Ramos (cell line): ENCODE results near the gene SAP30BP.

ENCODE experiments used
- in situ Hi-C: fragments of 300-500 bp; cut with MboI; formaldehyde crosslinking; loops from one replicate; pipeline ENCODE4 v1.14.3; 2022; ENCODE audit warnings: low sequenced_read_pairs; ENCODE audit not compliant: unreplicated experiment

SAP30BP gene

GRCh38 chr17:75645889-75646637, 21.1 kb upstream of the SAP30BP start:
- in situ Hi-C loops, result no loop called here

GRCh38 chr17:75646638-75646992, 20.5 kb upstream of the SAP30BP start:
- in situ Hi-C loops, result no loop called here

DNA sequence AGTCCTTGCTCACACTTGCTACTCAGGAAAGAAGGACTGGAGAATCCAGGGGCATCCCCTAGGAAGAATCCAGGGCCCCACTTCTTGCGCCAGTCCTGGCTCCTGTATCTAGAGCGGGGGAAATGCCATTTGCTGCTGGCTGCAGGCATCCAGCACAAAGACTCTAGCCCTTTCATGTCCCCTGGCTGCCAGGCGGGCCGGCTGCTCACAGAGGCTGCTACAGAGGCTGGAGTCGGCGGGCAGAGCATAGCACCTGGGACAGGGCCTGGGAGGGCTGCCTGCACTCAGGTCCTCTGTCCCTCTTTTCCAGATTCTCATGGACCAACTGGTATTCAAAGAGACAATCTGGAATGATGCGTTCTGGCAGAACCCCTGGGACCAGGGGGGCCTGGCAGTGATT, 20.1 kb upstream of the SAP30BP start:
- in situ Hi-C loops, result no loop called here

DNA sequence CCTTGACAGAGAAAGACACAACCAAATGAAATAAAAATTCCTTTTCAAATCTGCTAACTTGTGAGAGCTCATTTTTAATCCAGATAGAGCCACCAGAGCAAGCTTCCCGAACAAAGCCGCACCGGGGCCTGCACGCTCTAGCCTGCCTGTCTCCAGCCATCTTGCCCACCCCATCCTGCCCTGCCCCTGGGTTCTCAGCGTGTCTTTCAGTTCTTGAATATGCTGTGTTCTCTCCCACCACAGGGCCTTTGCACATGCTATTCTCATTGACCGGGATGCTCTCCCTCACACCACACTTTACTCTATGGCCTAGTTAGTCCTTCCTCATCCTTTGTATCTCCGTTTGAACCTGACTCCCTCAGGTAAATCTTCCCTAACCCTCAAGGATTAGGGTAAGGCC, 19.2 kb upstream of the SAP30BP start:
- in situ Hi-C loops, result no loop called here

DNA sequence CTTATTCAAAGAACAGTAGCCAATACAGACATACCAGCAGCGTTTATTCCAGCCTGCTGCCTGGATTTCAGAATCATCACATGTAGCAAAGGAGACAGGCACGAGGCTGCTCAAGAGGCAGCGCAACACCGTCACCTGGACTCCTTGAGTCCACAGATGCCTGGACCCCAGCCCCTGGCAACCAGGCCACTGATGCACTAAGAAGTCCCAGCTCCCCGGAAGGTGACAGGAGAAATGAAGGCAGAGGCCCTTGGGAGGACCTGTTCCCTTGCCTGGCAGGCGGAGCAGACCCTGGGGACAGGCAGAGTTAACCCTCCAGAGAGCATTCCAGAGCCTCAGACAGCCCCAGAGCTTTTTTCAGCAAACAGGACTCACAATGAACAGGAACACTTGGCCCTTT, 17.5 kb upstream of the SAP30BP start:
- in situ Hi-C loops, result no loop called here

DNA sequence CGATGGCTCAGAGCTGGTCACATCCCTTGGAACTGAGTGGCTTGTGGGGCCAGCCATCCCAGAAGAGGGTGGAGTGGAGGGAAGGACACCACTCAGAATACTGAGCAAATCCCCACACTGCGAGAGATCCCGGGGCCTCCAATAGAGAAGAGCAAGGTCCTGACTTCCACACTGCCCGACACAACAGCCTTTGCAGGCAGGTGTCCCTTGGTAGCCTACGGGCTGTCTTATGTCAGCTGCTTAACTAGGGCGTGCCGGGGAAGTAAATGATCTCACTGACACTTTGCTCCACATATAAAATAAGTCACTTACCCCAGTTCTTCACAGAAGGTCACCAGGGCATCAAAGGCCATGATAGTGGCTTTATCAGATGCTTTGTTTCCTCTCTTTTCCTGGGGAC, 16.3 kb upstream of the SAP30BP start:
- in situ Hi-C loops, result no loop called here

DNA sequence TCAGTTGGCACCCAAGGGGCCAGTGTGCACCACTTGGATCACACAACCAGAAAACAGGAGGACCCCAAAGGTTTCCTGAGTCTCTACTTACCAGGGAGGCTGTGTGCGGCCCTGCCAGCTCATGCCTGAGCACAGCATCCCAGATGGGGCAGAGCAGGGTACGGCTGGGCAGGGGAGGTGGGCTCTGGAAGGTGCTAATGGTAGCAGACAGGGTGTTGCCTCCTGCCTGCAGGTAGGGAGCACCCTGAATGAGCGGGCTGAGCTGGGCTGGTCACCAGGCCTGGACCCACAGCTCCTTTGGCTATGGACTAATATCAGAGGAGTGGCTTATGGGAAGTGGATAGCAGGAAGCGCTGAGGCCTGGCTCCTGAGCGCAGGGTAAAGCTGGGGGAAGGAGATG, 14.8 kb upstream of the SAP30BP start:
- in situ Hi-C loops, result no loop called here

DNA sequence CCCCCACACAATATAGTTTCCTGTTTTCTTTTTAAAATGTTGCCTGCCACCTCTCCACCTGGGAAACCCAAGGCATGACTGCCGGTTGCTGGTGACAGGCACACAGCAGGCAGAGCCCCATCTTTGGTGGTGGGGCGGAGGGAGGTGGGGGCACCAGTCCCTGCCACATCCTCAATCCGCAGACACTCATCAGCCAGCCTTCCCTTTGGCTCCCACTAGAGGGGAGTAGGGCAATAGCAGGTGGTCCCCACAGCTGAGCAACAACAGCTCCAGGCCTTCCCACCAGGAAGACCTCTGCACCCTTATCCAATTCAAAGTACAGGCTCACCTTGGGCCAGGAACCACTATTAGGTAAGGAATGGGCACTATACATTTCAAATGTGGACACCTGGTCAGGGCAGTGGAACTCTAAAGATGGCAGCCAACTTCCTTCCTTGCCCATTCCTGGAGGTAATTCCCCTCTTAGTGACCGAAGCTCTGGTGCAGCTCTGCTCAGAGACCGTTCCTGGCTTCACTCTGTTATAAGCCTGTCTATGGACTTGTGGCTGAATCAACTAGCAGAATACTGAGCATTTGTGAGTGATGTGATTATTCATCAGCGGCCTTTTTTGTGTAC, 14.1 kb upstream of the SAP30BP start:
- in situ Hi-C loops, result no loop called here

DNA sequence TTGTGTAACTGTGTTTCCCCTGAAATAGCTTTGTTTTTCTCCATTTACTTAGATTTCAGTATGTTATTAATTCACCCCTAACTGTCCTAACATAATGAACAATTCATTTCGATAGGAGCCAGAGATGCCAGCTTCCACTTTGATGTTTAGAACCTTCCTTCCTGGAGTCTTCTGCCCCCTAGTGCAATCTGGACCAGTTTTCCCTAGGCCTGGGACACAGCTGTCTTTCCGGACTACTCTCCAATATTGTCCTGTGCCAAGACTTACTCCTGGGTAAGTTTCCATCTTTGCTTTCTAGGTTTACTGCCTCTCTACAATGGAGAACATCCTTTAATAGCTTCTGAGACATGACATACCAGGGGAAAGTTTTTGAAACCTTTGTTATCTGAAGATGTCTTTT, 13.0 kb upstream of the SAP30BP start:
- in situ Hi-C loops, result no loop called here

GRCh38 chr17:75658237-75658636, 8.9 kb upstream of the SAP30BP start:
- in situ Hi-C loops, result no loop called here

DNA sequence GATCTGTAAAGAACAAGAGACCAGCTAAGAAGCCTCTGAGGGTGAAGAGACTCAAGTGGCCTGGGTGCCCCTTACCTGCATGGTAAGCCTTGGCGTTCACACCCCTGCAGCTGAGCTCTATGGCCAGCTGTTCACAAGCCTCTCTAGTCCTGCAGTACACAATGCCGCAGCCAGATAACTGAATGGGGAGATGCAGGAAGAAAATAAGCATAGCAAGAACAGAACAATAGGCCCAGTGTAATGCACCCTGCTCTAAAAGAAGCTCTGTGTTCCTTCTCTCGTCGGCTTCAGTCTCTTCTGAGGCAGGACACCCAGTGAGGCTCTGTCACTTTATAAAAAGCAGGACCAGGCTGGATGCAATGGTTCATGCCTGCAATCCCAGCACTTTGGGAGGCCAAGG, 5.6 kb upstream of the SAP30BP start:
- in situ Hi-C loops, result no loop called here

GRCh38 chr17:75662511-75662910, 4.6 kb upstream of the SAP30BP start:
- in situ Hi-C loops, result no loop called here

DNA sequence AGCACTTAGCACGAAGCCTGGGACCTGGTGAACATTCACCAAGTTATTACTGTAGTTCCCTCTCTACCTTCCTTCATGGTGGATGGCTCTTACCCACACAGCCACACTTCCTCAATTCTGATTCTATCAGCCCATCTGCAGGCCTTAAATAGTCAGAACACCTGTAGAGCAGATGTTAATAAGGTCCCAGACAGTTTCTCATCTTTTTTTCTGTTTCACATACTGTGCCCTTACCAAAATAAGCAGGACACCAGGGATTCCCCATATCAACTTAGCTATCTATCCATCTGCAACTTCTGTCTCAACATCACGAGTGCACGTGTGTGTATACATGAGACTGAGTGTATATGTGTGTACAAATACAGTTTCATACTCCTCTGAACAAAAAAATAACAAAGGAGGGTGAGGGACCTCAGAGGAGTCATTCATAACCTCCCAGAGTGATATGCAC, 3.0 kb upstream of the SAP30BP start:
- in situ Hi-C loops, result no loop called here

GRCh38 chr17:75665981-75666380, 1.2 kb upstream of the SAP30BP start:
- in situ Hi-C loops, result no loop called here

- in situ Hi-C loops, result no loop called here
These were observed 687 bp downstream of the SAP30BP start for GRCh38 chr17:75667825-75668224.

DNA sequence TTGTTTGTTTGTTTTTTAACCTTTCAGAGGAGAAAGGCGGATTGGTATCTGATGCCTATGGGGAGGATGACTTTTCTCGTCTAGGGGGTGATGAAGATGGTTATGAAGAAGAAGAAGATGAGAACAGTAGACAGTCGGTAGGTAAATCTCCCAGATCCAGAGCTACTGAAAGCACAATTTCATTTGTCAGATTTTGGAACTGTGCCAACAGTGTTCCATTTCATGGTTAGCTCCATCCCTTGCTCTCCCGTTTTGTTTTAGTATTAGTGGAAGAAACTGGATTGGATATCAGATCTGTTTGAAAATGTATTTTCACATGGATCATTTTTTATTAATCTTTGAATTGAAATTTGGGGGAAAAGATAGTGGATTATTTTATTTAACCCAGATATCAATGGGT, 1.4 kb downstream of the SAP30BP start:
- in situ Hi-C loops, result no loop called here

DNA sequence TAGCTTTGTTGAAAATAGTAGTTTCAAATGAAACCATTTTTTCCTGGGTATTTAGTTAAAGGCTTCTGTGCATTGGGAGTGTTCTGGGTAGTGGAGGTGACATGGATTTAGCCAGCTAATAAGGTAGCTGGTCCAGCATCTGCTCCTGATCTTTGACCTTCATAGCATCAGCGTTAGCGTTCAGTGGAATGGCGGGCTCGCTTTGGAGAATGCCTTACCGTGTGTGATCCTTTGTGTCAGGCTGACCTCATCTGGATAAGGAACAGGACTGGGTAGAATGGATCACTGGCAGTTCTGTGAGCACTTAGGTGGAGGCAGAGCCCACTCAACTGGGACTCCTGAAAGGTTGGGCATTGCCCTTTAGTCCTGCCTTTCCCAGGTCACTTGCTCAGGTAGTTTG, 3.7 kb downstream of the SAP30BP start:
- in situ Hi-C loops, result no loop called here

DNA sequence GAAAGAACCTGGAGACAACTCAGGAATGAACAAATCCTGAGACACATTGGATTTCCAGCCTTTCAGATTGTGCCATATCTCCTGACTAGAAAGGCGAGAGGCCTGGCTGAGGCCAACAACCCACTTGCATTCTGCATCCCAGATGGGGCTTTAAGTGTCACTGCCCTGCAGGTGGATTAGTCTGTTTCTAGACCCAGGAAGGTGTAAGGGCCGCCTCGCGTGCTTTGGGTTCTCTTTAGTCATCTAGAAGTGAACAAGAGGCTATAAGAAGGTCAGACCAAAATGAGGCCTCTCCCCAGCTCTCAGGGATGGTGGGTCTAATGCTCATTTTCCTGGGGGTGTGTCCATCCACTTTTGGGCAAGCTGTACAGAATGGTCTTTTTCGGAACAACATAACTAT, 4.9 kb downstream of the SAP30BP start:
- in situ Hi-C loops, result no loop called here

DNA sequence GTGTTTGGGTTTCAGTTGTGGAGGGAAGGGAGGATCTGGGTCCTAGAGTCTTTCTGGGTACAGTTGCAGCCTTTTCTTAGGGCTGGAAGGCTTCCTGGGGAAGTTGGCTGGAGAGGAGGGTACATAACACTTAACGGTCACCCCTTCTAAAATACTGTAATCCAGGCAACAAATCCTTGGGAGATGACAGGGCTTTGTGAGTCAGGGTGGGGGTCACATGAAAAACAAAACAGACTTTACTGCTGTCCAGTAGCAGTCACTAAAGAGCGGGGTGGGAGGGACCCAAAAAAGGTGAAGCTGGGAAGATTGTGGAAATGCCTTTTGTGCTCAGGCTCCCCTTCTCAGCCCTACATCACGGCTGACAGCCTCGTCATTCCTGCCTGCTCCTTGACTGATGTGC, 6.3 kb downstream of the SAP30BP start:
- in situ Hi-C loops, result no loop called here

DNA sequence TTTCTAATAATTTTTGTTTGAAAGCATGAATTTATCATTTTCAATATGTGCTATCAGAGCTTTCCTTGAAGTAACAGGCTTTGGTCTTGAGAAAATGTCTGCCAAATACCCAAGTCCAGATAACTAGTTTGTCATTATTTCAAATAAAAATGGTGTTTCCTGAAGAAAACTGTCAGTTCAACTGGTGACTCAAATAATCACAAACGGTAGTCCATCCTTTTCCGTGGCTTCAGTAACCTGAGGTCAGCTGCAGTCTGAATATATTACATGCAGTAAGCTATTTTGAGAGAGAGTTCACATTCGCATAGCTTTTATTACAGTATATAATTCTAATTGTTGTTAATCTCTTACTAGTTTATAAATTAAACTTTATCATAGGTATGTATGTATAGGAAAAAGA, 9.3 kb downstream of the SAP30BP start:
- in situ Hi-C loops, result loop anchor here (5.0 kb wide), 1 partner anchor 66 kb away; no protein-coding TSS in a partner anchor

DNA sequence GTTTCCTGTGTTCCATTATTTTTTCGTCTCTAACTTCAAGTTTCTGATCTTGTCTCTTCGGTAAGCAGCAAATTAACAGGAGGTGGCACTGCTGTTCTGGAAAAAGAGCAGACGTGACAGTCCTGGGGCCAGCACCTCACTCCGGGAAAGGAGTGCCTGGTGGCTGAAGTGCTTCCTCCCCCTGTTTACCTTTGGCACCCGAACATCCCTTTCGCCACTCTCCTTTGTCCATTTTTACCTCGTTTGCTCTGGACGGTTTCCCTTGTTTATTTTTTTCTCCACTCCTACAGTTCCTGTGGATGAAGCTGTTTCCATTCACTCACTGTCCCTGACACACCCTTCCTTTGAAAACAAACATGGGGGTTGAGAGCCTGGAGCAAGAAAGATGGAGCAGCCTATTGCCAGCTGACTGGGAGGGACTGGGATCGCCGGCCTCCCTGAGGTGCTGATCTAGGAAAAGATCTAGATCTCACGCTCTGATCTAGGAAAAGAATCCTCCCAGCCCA, 12.6 kb downstream of the SAP30BP start:
- in situ Hi-C loops, result loop anchor here (5.0 kb wide), 1 partner anchor 63 kb away; no protein-coding TSS in a partner anchor

DNA sequence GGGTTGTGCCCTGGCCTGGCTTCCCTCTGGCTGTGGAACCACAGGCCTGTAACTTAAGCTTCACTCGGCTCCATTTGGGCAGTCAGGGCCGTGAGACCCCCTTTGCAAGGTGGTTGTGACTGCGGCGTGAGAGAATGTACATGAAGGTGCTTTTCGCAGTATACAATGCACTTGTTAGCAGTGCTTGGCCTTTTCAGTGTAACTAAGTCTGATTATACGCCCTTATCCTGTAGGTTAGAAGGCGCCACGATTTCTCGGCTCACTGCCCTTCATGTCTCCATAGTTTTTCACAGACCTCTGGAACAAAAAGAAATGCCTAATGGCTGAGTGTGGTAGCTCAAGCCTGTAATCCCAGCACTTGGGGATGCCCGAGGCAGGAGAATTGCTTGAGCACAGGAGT, 13.3 kb downstream of the SAP30BP start:
- in situ Hi-C loops, result no loop called here
